Epithelial cell of proximal tubule (primary cell): ENCODE results near the gene STYXL1. TPM values are rescaled to one million over a fixed set of nuclear protein-coding genes. Genes with fewer than 3 reads are reported as not detected.

Experiments used
- DNase-seq: peaks from one replicate; pipeline ENCODE4 v3.0.0-alpha.2; 2011; ENCODE audit warnings: low read depth
- H3K4me3 ChIP-seq: 2 replicates; pipeline ENCODE4 v1.5.1; 2011; ENCODE audit warnings: low read depth, mild to moderate bottlenecking, low read length
- total RNA-seq: library from RNA; depleted of rRNA; stranded (reverse); fragments of >200 nt; gene quantifications from 2 replicates; pipeline ENCODE4 v1.2.3, GENCODE V29; 2015
- TF ChIP-seq, protein P1 (sequence below): conservative IDR thresholded peaks from 2 replicates; pipeline ENCODE4 v1.5.1; 2012; ENCODE audit warnings: low read depth, mild to moderate bottlenecking, low read length

The STYXL1 gene
- total RNA-seq, 1 donor from 2014 or later: 78.0 TPM

- TF ChIP-seq, protein P1, sequence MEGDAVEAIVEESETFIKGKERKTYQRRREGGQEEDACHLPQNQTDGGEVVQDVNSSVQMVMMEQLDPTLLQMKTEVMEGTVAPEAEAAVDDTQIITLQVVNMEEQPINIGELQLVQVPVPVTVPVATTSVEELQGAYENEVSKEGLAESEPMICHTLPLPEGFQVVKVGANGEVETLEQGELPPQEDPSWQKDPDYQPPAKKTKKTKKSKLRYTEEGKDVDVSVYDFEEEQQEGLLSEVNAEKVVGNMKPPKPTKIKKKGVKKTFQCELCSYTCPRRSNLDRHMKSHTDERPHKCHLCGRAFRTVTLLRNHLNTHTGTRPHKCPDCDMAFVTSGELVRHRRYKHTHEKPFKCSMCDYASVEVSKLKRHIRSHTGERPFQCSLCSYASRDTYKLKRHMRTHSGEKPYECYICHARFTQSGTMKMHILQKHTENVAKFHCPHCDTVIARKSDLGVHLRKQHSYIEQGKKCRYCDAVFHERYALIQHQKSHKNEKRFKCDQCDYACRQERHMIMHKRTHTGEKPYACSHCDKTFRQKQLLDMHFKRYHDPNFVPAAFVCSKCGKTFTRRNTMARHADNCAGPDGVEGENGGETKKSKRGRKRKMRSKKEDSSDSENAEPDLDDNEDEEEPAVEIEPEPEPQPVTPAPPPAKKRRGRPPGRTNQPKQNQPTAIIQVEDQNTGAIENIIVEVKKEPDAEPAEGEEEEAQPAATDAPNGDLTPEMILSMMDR: no peak
- no peak overlapping the region for H3K4me3 ChIP-seq
- DNase-seq: no peak
Measured at GRCh38 chr7:76072243-76073148, 24.7 kb upstream of the STYXL1 start.

DNA sequence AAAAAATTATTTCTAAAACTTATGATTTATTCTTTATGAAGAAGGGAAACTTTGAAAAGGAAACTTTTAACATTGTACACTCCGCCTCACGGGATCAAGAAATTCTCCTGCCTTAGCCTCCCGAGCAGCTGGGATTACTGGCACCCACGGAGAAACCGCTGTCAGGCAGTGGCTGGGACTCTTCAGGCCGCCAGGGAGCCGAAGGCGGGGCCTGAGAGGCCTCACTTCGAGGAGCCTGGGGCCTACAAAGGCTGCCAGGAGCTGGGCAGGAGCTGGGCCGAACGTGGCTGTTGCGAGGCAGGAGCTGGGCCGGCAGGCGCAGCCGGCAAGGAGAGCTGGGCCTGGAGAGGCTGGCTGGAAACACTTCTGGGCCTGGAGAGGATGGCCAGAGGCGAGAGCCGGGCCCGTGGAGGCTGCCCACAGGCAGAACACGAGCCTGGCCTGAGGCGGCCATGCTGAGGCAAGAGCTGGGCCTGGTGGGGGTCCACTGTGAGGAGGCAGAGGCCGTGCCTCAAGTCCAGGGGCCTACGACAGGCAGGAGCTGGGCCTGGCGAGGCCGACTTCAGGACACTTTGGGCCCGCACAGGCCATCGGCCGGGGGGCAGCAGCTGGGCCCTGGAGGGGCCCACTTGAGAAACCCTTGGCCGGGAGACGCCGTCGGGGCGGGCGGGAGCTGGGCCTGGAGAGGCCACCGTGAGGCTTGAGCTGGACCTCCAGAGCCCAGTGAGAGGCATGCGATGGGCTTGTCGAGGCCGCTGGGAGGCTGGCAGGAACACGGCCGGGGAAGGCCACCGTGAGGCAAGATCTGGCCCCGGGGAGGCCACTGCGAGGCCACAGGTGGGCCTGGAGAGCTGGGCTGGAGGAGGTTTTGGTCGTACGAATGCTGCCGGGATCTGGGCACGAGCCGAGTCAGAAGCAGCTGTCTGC lies 23.8 kb upstream of the STYXL1 start:
- TF ChIP-seq, protein P1: no peak
- no peak for DNase-seq
- no peak overlapping the region for H3K4me3 ChIP-seq

GRCh38 chr7:76069238-76069638 lies 21.4 kb upstream of the STYXL1 start:
- no peak overlapping the region for H3K4me3 ChIP-seq
- peak; percentile 81 for DNase-seq
- TF ChIP-seq, protein P1: peak; percentile 77

- no peak overlapping the region for H3K4me3 ChIP-seq
- TF ChIP-seq, protein P1: no peak
- DNase-seq: no peak
Measured at GRCh38 chr7:76066716-76067503, 19.1 kb upstream of the STYXL1 start.

DNA sequence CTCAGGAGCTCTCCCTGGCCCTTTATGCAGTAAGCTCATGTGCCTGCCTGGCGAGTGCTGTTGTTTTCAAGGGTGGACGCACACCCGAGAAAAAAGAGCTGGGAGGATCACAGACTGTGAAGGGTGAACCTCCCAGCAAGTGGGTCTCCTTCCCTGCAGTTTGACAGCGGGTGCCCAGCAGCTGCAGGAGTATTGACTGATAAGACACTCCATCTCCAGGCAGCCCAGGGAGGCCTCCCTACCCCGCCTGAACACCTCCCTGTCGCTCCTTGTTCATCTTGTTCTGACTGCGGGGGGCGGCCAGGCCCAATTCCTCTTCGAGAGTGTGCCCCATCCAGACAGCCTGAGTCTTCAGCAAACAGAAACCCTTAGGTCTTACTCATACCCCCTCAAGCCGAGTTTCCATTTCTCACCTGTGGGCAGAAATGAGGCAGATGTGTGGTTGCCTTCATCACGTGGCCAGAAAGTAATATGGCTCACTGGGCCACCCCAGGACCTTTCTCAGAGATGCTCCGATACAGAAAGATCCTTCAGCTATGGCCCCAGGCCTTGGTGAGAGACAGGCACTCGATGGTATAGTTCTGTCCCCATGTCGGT lies 17.3 kb upstream of the STYXL1 start:
- TF ChIP-seq, protein P1: no peak
- no peak overlapping the region for H3K4me3 ChIP-seq
- no peak for DNase-seq

DNA sequence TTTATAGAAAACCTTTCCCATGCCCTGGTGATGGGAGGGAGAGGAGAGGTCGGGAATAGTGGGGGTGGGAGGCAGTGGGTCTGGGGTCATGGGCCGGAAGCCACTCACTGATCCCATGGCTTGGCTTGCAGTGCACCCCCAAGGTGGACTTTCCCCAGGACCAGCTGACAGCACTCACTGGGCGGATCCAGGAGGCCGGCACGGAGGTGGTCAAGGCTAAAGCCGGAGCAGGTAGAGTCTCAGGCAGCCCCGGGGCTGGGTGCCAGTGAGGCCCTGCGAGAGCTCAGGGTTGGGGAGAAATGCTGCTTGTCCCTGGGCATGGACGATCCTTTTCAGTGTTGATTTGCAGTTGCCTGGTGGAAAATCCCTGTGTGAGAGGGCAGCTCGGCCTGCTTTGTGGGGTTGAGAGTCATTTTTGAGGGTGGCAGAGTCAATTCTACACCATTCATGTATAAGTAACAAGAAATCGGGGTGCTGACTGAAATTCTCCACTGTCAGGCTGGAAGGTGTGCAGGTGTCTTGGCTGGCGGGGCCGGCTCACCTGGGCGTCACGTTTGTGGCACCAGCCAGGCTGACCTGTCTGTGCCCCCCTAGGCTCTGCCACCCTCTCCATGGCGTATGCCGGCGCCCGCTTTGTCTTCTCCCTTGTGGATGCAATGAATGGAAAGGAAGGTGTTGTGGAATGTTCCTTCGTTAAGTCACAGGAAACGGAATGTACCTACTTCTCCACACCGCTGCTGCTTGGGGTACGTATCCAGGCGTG lies 16.6 kb upstream of the STYXL1 start:
- TF ChIP-seq, protein P1: no peak
- no peak overlapping the region for H3K4me3 ChIP-seq
- no peak for DNase-seq
